Measurements from ENCODE around the gene SSR2. TPM values are rescaled to one million over a fixed set of nuclear protein-coding genes. Genes with fewer than 3 reads are reported as not detected.

The SSR2 gene
- total RNA-seq, 1 donor from 2014 or later, result 450 TPM

DNA sequence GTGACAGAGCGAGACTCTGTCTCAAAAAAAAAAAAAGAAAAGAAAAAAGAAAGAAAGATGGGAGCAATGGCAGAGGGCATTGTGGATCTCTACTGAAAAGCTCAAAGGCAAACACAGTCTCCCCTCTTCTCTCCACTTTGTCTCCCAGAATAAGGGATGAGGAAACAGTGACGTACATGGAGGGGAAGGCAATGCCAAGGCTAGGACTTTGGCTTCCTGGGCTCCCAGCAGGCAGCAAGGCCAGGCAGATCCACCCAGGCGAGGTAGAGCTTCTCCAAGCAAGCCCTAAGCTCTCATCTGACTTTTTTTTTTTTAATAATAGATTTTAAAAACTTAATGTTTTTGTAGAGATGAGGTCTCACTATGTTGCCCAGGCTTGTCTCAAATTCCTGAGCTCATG lies 47.0 kb downstream of the SSR2 start:
- H3K4me3 ChIP-seq (ENCODE audit: low read depth, low read length), result no peak overlapping the region
- no peak for TF ChIP-seq CTCF (conservative IDR thresholded peaks at IDR 0.05; ENCODE audit: low read depth, low read length)
- DNase-seq (ENCODE audit: low read depth), result no peak

- no peak for TF ChIP-seq CTCF (conservative IDR thresholded peaks at IDR 0.05; ENCODE audit: low read depth, low read length)
- DNase-seq (ENCODE audit: low read depth), result no peak
- no peak overlapping the region for H3K4me3 ChIP-seq (ENCODE audit: low read depth, low read length)
Observed at GRCh38 chr1:155971910-155972809, 48.6 kb downstream of the SSR2 start.

GRCh38 chr1:155970531-155971167 lies 50.1 kb downstream of the SSR2 start:
- no peak for DNase-seq (ENCODE audit: low read depth)
- H3K4me3 ChIP-seq (ENCODE audit: low read depth, low read length), result no peak overlapping the region
- no peak for TF ChIP-seq CTCF (conservative IDR thresholded peaks at IDR 0.05; ENCODE audit: low read depth, low read length)

GRCh38 chr1:155969377-155969791 lies 51.4 kb downstream of the SSR2 start:
- H3K4me3 ChIP-seq (ENCODE audit: low read depth, low read length), result no peak overlapping the region
- no peak for TF ChIP-seq CTCF (conservative IDR thresholded peaks at IDR 0.05; ENCODE audit: low read depth, low read length)
- DNase-seq (ENCODE audit: low read depth), result no peak

DNA sequence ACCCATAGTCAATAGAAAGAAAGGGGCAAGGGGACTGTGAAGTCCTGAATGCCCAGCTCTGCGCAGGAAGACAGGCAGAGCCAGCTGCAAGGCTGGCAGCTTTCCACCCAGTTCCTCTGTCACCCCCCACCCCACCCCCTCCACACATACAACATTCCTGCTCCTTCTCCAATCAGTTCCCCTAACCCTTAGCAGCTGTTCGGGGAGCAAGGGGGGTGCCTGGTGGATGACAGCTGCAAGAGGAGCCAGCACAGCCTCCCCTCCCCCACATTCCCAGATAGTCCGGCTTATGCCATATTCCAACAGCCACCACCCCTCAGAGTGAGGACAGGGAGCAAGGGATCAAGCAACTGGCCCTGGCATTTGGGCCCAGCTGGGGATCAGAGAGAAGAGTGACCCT lies 52.1 kb downstream of the SSR2 start:
- no peak for DNase-seq (ENCODE audit: low read depth)
- no peak overlapping the region for H3K4me3 ChIP-seq (ENCODE audit: low read depth, low read length)
- TF ChIP-seq CTCF (conservative IDR thresholded peaks at IDR 0.05; ENCODE audit: low read depth, low read length), result no peak

GRCh38 chr1:155968051-155968400 lies 52.7 kb downstream of the SSR2 start:
- H3K4me3 ChIP-seq (ENCODE audit: low read depth, low read length), result no peak overlapping the region
- TF ChIP-seq CTCF (conservative IDR thresholded peaks at IDR 0.05; ENCODE audit: low read depth, low read length), result no peak

More at GRCh38 chr1:155968051-155968400, 52.7 kb downstream of the SSR2 start:
- DNase-seq (ENCODE audit: low read depth), result no peak

Data from epithelial cell of proximal tubule (primary cell).